BE2C (cell line): Measurements from ENCODE around the gene JCHAIN.

ENCODE experiments used
- DNase-seq: peaks from one replicate; pipeline ENCODE4 v3.0.0-alpha.2; 2020
- H3K27me3 ChIP-seq: fragments of 250-450 bp; sonication (Bioruptor Pico); 2 replicates; pipeline ENCODE4 v1.5.1; 2020; ENCODE audit warnings: mild to moderate bottlenecking
- H3K36me3 ChIP-seq: fragments of 250-450 bp; sonication (Bioruptor Pico); 2 replicates; pipeline ENCODE4 v1.5.1; 2020; ENCODE audit warnings: mild to moderate bottlenecking
- H3K4me1 ChIP-seq: fragments of 250-450 bp; sonication (Bioruptor Pico); 2 replicates; pipeline ENCODE4 v1.5.1; 2020
- H3K4me3 ChIP-seq: 2 replicates; pipeline ENCODE4 v1.5.1; 2011; ENCODE audit warnings: low read depth, low read length
- H3K9me3 ChIP-seq: fragments of 250-450 bp; sonication (Bioruptor Pico); 2 replicates; pipeline ENCODE4 v1.5.1; 2020
- TF ChIP-seq, protein P1 (sequence below): IDR thresholded peaks from 2 replicates; pipeline ENCODE4 v1.5.1; 2012; ENCODE audit warnings: mild to moderate bottlenecking, low read depth, low read length

JCHAIN gene

DNA sequence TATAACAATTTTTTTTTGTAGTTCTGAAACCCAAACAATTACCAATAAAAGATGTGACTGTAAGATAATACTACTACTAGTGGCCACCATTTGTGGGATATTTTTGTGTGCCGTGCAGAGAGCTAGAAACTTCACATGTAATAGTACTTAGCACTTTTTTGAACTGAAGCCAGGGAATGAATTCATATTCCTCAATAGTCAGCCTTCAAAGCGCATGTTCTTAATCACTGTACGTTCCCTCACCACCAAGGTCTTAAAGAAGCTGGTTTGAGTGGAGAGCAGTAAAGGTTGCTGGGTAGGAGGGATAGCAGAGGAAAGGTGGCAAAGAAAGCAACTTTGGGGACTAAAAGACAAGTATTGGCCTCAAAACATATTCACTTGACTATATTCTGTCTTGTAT, 45.8 kb upstream of the JCHAIN start:
- H3K4me3 ChIP-seq = no peak overlapping the region
- no peaks in the 10 kb centered on the region for H3K4me1 ChIP-seq
- DNase-seq = no peak
- H3K9me3 ChIP-seq = no peaks in the 10 kb centered on the region
- no peaks in the 10 kb centered on the region for H3K27me3 ChIP-seq
- TF ChIP-seq, protein P1, sequence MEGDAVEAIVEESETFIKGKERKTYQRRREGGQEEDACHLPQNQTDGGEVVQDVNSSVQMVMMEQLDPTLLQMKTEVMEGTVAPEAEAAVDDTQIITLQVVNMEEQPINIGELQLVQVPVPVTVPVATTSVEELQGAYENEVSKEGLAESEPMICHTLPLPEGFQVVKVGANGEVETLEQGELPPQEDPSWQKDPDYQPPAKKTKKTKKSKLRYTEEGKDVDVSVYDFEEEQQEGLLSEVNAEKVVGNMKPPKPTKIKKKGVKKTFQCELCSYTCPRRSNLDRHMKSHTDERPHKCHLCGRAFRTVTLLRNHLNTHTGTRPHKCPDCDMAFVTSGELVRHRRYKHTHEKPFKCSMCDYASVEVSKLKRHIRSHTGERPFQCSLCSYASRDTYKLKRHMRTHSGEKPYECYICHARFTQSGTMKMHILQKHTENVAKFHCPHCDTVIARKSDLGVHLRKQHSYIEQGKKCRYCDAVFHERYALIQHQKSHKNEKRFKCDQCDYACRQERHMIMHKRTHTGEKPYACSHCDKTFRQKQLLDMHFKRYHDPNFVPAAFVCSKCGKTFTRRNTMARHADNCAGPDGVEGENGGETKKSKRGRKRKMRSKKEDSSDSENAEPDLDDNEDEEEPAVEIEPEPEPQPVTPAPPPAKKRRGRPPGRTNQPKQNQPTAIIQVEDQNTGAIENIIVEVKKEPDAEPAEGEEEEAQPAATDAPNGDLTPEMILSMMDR = no peak
- no peaks in the 10 kb centered on the region for H3K36me3 ChIP-seq

DNA sequence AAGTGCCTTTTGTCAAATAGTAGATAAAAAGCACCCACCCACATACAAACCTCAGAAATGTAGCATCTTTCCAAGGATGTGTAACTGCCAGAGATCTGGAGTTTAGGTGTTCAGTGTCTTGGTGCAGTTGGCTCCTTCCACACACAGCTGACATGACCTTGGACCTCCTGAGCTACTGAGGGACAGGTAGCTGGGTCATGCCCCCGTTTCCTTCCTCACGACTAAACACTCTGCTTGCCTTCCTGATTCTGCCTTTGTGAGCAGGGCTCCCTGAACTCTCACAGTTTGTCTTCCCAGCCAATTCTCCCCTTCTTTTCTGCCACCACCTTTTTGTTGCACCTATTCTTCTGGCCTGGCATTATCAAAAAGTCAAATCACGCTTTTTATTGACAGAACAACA, 45.3 kb upstream of the JCHAIN start:
- TF ChIP-seq, protein P1 = no peak
- no peaks in the 10 kb centered on the region; the same call in 1 of the 2 replicates for H3K4me1 ChIP-seq

DNA sequence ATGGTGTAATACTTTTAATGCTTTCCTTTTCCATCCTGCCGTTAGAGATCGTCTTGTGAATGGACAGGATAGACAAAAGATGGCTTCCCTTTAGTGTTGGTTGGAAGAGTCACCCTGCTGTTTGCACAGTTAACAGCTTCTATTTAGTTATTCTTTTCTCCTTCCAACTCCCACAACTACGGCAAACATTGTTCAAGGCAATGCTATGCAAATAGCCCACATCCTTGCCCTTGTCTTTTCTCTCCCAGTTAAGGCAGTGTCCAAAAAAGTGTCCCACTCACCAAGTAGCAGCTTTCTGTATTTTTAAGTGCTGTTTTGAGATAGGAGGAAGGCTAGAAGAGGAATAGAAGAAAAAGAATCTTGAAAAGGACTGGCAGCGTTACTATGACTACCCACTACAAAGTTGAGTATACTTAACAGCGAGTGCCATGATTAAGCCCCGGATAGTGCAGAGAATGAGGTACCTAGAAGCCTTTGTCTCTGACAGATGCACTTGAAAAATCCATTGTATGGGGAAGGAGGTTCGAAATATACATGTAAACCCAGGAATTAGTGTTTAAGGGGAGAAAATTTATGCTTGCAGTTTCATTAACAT, 43.4 kb upstream of the JCHAIN start:
- Histone ChIP-seq H3K36me3 (no peaks in the 10 kb centered on the region), H3K4me1 (peaks cover 2% of the 10 kb centered on the region; the same call in 1 of the 2 replicates), H3K4me3 (no peak overlapping the region), H3K9me3 (no peaks in the 10 kb centered on the region), H3K27me3 (no peaks in the 10 kb centered on the region)
- TF ChIP-seq, protein P1 = no peak
- DNase-seq = no peak

More for the DNA sequence above, 45.3 kb upstream of the JCHAIN start:
- no peak overlapping the region for H3K4me3 ChIP-seq
- H3K27me3 ChIP-seq = no peaks in the 10 kb centered on the region
- H3K9me3 ChIP-seq = no peaks in the 10 kb centered on the region
- DNase-seq = no peak
- H3K36me3 ChIP-seq = no peaks in the 10 kb centered on the region

DNA sequence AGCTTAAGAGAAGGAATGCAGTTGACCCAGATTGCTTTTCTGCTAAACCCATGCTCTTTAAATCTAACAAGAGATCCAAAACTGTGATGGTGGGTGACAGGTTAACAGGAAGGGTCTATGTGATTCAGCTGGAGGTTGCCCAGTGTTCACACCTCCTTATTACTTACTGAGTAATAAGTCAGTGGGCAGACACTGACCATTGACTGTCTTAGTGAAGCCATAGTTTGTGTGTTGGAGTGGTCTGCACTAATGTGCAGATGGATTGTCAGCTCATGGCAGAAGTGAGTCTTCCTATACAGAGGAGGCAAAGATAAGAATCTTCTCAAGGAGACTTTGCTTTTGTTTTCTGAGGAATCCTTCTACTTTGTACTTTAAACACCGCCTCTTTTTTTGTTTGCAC, 40.2 kb upstream of the JCHAIN start:
- H3K36me3 ChIP-seq = no peaks in the 10 kb centered on the region
- peak overlapping the region; percentile 63 for H3K4me3 ChIP-seq
- TF ChIP-seq, protein P1 = no peak
- H3K27me3 ChIP-seq = no peaks in the 10 kb centered on the region
- no peaks in the 10 kb centered on the region for H3K9me3 ChIP-seq
- H3K4me1 ChIP-seq = peaks cover 2% of the 10 kb centered on the region
- no peak for DNase-seq

DNA sequence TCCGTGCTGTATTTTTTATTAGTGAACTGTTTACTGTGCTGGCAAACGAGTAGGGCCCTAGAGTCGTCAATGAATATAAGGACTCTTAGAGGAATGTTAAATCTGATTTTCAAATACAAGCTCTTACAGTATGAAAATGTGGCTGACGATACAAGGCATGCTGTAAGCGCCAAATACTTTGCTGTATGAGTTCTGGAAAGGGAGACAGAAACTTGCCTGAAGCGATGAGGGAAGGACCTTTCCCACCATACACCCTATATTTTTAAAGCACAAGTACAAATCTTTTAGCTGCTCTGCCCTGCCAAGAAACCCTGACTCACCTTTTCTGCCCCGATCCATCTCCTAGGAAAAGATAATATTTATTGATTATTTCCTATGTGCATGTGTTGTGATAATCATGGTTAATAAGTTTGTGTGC, 39.7 kb upstream of the JCHAIN start:
- no peak for DNase-seq
- TF ChIP-seq, protein P1 = no peak
- no peaks in the 10 kb centered on the region for H3K36me3 ChIP-seq
- peaks cover 2% of the 10 kb centered on the region for H3K4me1 ChIP-seq
- H3K9me3 ChIP-seq = no peaks in the 10 kb centered on the region
- peak overlapping the region; percentile 63 for H3K4me3 ChIP-seq
- H3K27me3 ChIP-seq = no peaks in the 10 kb centered on the region

DNA sequence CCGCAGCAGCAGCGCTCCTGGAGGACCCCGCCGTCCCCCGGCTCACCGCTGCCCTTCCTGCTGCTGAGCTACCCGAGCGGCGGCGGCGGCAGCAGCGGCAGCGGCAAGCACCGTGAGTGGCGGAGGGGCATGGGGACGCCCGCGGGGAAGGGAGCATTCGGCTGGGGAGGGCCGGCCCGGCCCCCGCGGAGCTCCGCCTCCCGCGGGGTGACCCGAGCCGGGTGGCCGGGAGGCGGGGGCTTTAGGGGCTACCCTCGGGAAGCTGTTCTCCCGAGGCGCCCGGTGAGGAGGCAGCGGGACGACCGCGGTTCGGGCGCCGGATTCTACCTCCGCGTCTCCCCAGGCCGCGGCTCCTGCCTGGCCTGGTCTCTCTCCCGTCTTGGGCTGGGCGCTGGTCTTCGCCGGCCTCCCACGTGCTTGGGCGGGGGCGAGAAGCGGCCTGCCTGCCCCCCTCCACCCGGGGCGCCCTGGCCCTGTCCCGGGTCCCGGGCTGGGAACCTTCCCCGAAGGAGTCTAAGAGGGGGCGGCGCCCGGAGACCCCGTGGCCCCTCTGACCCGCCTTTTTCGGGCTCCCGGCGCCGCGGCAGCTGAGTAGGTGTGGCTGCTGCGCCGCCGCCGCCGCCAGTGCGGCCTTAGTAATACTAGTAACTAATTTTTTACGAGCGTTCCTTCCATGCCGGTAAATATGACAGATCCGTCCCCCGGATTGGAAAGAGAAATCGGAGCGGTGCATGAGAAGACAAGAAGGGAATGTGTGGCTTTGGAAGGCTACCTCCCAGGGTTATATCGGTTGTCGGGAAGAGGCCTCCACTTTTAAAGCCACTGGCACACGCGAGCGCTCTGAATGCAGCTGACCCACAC, 39.1 kb upstream of the JCHAIN start:
- peak overlapping the region; percentile 63 for H3K4me3 ChIP-seq
- H3K4me1 ChIP-seq = peaks cover 2% of the 10 kb centered on the region
- H3K9me3 ChIP-seq = no peaks in the 10 kb centered on the region
- peak; percentile 73 for DNase-seq
- no peaks in the 10 kb centered on the region for H3K36me3 ChIP-seq
- no peaks in the 10 kb centered on the region for H3K27me3 ChIP-seq
- TF ChIP-seq, protein P1 = no peak
